GM12878 (cell line): Measurements from ENCODE around the gene RCE1.

Source experiments
- ETV6 ChIP-seq, 2 experiments: fragments of 450-650 bp in 1 of 2; IDR thresholded peaks in 1 of 2; conservative IDR thresholded peaks in 1 of 2; 2 replicates each; pipeline ENCODE4 v1.6.1; 2014; ENCODE audit warnings: antibody characterized with exemption in 1 of 2, borderline replicate concordance in 1 of 2, low read depth in 1 of 2, mild to moderate bottlenecking in 1 of 2, moderate library complexity in 1 of 2
- ZSCAN29 ChIP-seq: fragments of 450-650 bp; IDR thresholded peaks from 2 replicates; pipeline ENCODE4 v1.6.1; 2017; ENCODE audit warnings: mild to moderate bottlenecking, moderate library complexity
- TF ChIP-seq, protein P1 (sequence below), 3 experiments: IDR thresholded peaks in 2 of 3; conservative IDR thresholded peaks in 1 of 3; 2 replicates each; pipeline ENCODE4 v1.5.1; 2011; ENCODE audit warnings: low read depth in 3 of 3, low read length in 3 of 3, mild to moderate bottlenecking in 3 of 3, control low read depth in 2 of 3, moderate library complexity in 2 of 3, inconsistent platforms in 1 of 3, mixed read lengths in 1 of 3; ENCODE audit not compliant: control insufficient read depth in 2 of 3, insufficient read depth in 1 of 3; ENCODE audit errors: extremely low read depth in 1 of 3
- TF ChIP-seq, protein P2 (sequence below): fragments of 450-650 bp; IDR thresholded peaks from 2 replicates; pipeline ENCODE4 v1.6.1; 2017; ENCODE audit warnings: mild to moderate bottlenecking, moderate library complexity

DNA sequence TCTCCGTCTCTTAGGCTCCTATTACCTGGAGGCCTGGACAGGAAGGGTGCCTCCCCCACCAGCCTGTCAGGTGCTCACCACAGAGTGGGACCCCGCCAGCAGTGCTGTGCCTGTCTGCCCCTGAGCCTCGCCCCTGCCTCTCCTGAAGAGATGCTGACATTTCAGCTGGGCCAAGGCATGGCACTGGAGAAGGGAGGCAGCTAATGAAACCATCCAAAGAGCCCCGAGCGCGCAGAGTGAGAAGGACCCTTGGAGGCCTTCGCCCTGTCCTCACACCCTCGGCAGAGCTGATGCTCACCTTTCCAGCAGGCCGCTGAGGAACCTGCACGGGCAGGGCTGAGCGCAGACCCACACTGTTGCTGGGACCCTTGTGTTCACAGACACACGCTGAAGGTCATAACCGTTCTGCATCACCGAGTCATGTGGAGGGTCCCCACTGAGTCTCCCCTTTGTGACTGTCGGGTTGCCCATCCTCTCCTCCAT lies 11.5 kb downstream of the RCE1 start:
- TF ChIP-seq, protein P1, sequence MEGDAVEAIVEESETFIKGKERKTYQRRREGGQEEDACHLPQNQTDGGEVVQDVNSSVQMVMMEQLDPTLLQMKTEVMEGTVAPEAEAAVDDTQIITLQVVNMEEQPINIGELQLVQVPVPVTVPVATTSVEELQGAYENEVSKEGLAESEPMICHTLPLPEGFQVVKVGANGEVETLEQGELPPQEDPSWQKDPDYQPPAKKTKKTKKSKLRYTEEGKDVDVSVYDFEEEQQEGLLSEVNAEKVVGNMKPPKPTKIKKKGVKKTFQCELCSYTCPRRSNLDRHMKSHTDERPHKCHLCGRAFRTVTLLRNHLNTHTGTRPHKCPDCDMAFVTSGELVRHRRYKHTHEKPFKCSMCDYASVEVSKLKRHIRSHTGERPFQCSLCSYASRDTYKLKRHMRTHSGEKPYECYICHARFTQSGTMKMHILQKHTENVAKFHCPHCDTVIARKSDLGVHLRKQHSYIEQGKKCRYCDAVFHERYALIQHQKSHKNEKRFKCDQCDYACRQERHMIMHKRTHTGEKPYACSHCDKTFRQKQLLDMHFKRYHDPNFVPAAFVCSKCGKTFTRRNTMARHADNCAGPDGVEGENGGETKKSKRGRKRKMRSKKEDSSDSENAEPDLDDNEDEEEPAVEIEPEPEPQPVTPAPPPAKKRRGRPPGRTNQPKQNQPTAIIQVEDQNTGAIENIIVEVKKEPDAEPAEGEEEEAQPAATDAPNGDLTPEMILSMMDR (IDR thresholded peaks at IDR 0.05 in 2 of 3, conservative IDR thresholded peaks at IDR 0.05 in 1 of 3; ENCODE audit: control insufficient read depth in 2 of 3, extremely low read depth in 1 of 3, insufficient read depth in 1 of 3, low read depth in 3 of 3, low read length in 3 of 3) = no peak
- TF ChIP-seq ETV6 (conservative IDR thresholded peaks at IDR 0.05 in 1 of 2, IDR thresholded peaks at IDR 0.05 in 1 of 2; ENCODE audit: borderline replicate concordance in 1 of 2, low read depth in 1 of 2) (no peak), ZSCAN29 (no peak)
- TF ChIP-seq, protein P2, sequence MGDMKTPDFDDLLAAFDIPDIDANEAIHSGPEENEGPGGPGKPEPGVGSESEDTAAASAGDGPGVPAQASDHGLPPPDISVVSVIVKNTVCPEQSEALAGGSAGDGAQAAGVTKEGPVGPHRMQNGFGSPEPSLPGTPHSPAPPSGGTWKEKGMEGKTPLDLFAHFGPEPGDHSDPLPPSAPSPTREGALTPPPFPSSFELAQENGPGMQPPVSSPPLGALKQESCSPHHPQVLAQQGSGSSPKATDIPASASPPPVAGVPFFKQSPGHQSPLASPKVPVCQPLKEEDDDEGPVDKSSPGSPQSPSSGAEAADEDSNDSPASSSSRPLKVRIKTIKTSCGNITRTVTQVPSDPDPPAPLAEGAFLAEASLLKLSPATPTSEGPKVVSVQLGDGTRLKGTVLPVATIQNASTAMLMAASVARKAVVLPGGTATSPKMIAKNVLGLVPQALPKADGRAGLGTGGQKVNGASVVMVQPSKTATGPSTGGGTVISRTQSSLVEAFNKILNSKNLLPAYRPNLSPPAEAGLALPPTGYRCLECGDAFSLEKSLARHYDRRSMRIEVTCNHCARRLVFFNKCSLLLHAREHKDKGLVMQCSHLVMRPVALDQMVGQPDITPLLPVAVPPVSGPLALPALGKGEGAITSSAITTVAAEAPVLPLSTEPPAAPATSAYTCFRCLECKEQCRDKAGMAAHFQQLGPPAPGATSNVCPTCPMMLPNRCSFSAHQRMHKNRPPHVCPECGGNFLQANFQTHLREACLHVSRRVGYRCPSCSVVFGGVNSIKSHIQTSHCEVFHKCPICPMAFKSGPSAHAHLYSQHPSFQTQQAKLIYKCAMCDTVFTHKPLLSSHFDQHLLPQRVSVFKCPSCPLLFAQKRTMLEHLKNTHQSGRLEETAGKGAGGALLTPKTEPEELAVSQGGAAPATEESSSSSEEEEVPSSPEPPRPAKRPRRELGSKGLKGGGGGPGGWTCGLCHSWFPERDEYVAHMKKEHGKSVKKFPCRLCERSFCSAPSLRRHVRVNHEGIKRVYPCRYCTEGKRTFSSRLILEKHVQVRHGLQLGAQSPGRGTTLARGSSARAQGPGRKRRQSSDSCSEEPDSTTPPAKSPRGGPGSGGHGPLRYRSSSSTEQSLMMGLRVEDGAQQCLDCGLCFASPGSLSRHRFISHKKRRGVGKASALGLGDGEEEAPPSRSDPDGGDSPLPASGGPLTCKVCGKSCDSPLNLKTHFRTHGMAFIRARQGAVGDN = no peak
